Measurements from ENCODE around the gene RNF113A. TPM values are rescaled to one million over a fixed set of nuclear protein-coding genes. Genes with fewer than 3 reads are reported as not detected.

RNF113A gene
- total RNA-seq, 4 donors from 2014 or later, result 9.1 to 14.9 (median 12.7) TPM

DNA sequence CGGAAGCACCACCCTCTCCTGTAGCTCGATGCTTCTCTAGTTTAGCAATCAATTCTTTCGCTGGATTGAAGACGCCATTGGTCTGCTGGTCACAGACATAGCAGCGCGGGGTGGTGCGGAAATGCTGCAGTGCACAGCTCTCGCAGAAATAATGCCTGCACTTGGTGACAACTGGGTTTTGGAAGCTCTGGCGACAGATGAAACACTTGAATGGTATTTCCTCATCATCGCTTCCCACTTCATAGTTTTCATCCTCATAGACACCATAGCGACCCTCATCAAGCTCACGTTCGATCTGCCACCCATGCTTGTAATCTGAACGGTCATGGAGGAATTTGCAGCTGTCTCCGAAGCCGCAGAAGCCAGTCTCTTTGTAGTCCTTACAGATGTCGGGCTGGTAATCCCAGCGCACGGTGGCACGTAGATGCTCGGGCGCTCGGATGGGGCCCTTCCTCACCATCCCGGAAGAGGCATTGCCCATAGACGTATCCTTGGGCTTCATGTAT, 854 bp downstream of the RNF113A start:
- 47% methylated on average over 24 of the region's 25 CpGs for WGBS
- no peak for DNase-seq (ENCODE audit: extremely low spot score)
- Histone ChIP-seq H3K9me3 (peaks cover 0 to 9% (median 0%) of the 10 kb centered on the region in 4 donors), H3K36me3 (peaks cover 0 to 7% (median 2%) of the 10 kb centered on the region in 4 donors), H3K27me3 (no peaks in the 10 kb centered on the region), H3K4me1 (peaks cover 3 to 33% (median 19%) of the 10 kb centered on the region in 4 donors), H3K27ac (replicated peaks in 1 of 4) (peak overlapping the region; percentile 89 to 92 (median 90)), H3K4me3 (peak overlapping the region; percentile 61 to 67 (median 64))
- intact Hi-C loops (cut with DNase I), result no loop called here
- TF ChIP-seq, protein P1, sequence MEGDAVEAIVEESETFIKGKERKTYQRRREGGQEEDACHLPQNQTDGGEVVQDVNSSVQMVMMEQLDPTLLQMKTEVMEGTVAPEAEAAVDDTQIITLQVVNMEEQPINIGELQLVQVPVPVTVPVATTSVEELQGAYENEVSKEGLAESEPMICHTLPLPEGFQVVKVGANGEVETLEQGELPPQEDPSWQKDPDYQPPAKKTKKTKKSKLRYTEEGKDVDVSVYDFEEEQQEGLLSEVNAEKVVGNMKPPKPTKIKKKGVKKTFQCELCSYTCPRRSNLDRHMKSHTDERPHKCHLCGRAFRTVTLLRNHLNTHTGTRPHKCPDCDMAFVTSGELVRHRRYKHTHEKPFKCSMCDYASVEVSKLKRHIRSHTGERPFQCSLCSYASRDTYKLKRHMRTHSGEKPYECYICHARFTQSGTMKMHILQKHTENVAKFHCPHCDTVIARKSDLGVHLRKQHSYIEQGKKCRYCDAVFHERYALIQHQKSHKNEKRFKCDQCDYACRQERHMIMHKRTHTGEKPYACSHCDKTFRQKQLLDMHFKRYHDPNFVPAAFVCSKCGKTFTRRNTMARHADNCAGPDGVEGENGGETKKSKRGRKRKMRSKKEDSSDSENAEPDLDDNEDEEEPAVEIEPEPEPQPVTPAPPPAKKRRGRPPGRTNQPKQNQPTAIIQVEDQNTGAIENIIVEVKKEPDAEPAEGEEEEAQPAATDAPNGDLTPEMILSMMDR (IDR thresholded peaks at IDR 0.05), result no peak
- TF ChIP-seq EP300 (IDR thresholded peaks at IDR 0.05), result no peak
- no peak for TF ChIP-seq POLR2AphosphoS5 (IDR thresholded peaks at IDR 0.05)
- no peak for TF ChIP-seq POLR2A (IDR thresholded peaks at IDR 0.05; ENCODE audit: low read depth)

DNA sequence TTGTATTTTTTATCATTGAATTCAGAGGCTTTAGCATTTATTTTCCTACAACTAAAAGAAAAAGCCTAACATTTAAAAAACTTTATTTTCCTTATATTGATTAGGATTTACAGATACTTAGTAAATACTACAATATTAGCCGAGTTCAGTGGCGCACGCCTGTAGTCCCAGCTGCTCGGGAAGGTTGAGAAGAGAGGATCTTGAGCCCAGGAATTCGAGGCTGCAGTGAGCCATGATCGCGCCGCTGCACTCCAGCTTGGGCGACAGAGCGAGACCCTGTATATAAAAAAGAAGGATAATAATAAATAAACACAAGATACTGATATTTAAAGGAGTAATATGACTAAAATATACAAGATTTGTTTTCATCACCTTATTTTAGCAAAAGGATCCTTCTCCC, 18.1 kb downstream of the RNF113A start:
- WGBS, result 47% methylated on average over 10 of the region's 10 CpGs
- TF ChIP-seq, protein P1 (IDR thresholded peaks at IDR 0.05), result no peak
- no peak for TF ChIP-seq POLR2AphosphoS5 (IDR thresholded peaks at IDR 0.05)
- TF ChIP-seq EP300 (IDR thresholded peaks at IDR 0.05), result no peak
- TF ChIP-seq POLR2A (IDR thresholded peaks at IDR 0.05; ENCODE audit: low read depth), result no peak
- no peak for DNase-seq (ENCODE audit: extremely low spot score)
- Histone ChIP-seq H3K27me3 (no peaks in the 10 kb centered on the region), H3K36me3 (peaks cover 0 to 16% (median 0%) of the 10 kb centered on the region in 4 donors), H3K27ac (replicated peaks in 1 of 4) (peak overlapping the region; percentile 80 to 91 (median 87)), H3K4me1 (peaks cover 0 to 16% (median 8%) of the 10 kb centered on the region in 4 donors), H3K9me3 (no peaks in the 10 kb centered on the region), H3K4me3 (peak overlapping the region; percentile 65 to 77 (median 68))
- intact Hi-C loops (cut with DNase I), result no loop called here

DNA sequence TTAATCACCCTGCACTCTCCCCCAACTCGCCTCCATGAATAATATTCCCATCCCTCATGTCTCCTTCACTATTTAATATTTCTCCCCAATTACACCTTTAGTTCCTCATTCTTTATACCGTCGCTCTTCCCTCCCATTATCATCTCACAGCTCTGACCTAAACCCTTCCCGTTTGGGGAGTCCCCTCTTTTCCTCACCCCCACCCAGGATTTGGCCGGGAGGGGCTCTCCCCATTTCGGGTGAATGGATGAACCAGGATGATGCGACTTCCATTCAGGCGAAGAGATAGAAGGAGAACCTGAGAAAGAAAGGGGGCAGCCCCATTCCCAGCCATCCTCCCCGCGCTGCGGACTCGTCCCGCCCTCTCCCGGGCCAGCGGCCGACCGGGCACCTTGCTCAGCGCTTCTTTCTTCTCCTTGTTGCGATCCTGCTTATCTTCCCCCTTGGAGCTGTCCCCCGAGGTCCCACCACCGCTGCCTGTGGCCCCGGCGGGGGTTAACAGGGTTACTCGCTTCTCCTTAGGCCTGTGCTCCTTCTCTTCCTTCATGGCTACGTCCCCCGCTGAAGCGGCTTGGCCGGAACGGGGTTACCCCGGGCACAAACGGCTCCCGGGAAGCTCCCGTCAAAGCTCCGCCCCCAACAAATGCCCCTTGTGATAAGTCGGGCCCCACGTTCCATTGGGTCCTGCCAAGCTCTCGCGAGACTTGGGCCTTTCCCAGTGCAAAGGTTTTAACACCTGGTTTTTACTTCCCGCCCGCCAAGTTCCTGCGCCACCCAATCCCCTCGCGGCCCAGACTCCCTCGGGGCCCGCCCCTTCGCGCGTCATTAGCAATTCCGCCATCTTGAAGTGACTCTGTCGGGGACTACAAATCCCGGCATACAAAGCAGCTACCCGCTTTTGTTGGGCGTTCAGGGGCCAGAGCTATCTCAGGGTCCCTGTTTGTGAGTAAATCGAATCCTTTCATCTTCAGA, 18.9 kb downstream of the RNF113A start, which contains the start of gene UPF3B:
Gene UPF3B (minus strand): TSS at position 582 of the 972 bp plus-strand sequence. CDS start 35 bp downstream, at position 547.
- intact Hi-C loops (cut with DNase I), result no loop called here

DNA sequence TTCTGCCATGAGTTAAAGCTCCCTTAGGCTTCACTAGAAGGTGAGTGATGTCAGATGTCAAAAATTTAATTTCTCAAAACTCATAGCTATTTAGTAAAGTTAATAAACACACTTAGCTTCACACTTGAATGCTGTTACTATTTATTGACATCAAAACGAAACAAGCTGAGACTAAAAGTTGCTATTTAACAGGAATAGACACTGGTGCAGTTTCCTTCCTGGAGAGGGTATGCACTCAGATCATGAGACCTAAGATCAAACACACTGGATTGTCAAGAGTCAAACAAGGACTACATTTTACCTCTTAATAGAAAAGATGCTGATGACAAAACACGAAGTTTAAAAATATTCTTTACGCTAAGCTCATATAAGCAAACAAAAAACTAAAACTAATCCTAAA, 37.6 kb downstream of the RNF113A start:
- H3K36me3 ChIP-seq, result peaks cover 4 to 86% (median 62%) of the 10 kb centered on the region in 4 donors
- WGBS, result 77% methylated on average over 3 of the region's 3 CpGs

More for the DNA sequence above, 18.9 kb downstream of the RNF113A start, which contains the start of gene UPF3B:
- Histone ChIP-seq H3K4me3 (peak within 1 kb of the TSS; percentile 65 to 77 (median 68)), H3K27ac (replicated peaks in 1 of 4) (peak within 1 kb of the TSS; percentile 84 to 91 (median 90)), H3K27me3 (no peaks in the 10 kb centered on the region), H3K4me1 (peaks cover 0 to 16% (median 8%) of the 10 kb centered on the region in 4 donors), H3K9me3 (no peaks in the 10 kb centered on the region), H3K36me3 (peaks cover 0 to 21% (median 1%) of the 10 kb centered on the region in 4 donors)
- 35% methylated on average over 52 of the region's 54 CpGs for WGBS
- DNase-seq (ENCODE audit: extremely low spot score), result peak; percentile 97
- peak; percentile 76 to 77 for TF ChIP-seq POLR2AphosphoS5 (IDR thresholded peaks at IDR 0.05)
- no peak for TF ChIP-seq EP300 (IDR thresholded peaks at IDR 0.05)
- TF ChIP-seq, protein P1 (IDR thresholded peaks at IDR 0.05), result no peak
- peak; percentile 39 for TF ChIP-seq POLR2A (IDR thresholded peaks at IDR 0.05; ENCODE audit: low read depth)

More for the DNA sequence above, 37.6 kb downstream of the RNF113A start:
- Histone ChIP-seq H3K27ac (replicated peaks in 1 of 4) (no peak overlapping the region), H3K9me3 (no peaks in the 10 kb centered on the region), H3K4me1 (no peaks in the 10 kb centered on the region), H3K4me3 (no peak overlapping the region), H3K27me3 (no peaks in the 10 kb centered on the region)
- no peak for DNase-seq (ENCODE audit: extremely low spot score)
- intact Hi-C loops (cut with DNase I), result no loop called here
- TF ChIP-seq POLR2AphosphoS5 (IDR thresholded peaks at IDR 0.05) (no peak), EP300 (IDR thresholded peaks at IDR 0.05) (no peak), POLR2A (IDR thresholded peaks at IDR 0.05; ENCODE audit: low read depth) (no peak)
- TF ChIP-seq, protein P1 (IDR thresholded peaks at IDR 0.05), result no peak
